OCI-LY3 (cell line): ENCODE data around the gene ZFP3.
"Not testable (repeated sequence)": the region's sequence is repeated elsewhere in the genome, so short reads cannot be mapped to it uniquely, and the experiment has no call there.

Experiments used
- EZH2phosphoT487 ChIP-seq: fragments of 200-600 bp; shearing (Covaris generic); IDR thresholded peaks from 2 replicates; pipeline ENCODE4 v1.6.1; 2018; ENCODE audit warnings: antibody characterized with exemption, mixed run types, low read depth
- TF ChIP-seq, protein P1 (sequence below): fragments of 200-600, 300-600 bp; sonication (generic); IDR thresholded peaks from 2 replicates; pipeline ENCODE4 v1.5.1; 2014; ENCODE audit warnings: antibody characterized with exemption, low read length, low read depth

- TF ChIP-seq, protein P1, sequence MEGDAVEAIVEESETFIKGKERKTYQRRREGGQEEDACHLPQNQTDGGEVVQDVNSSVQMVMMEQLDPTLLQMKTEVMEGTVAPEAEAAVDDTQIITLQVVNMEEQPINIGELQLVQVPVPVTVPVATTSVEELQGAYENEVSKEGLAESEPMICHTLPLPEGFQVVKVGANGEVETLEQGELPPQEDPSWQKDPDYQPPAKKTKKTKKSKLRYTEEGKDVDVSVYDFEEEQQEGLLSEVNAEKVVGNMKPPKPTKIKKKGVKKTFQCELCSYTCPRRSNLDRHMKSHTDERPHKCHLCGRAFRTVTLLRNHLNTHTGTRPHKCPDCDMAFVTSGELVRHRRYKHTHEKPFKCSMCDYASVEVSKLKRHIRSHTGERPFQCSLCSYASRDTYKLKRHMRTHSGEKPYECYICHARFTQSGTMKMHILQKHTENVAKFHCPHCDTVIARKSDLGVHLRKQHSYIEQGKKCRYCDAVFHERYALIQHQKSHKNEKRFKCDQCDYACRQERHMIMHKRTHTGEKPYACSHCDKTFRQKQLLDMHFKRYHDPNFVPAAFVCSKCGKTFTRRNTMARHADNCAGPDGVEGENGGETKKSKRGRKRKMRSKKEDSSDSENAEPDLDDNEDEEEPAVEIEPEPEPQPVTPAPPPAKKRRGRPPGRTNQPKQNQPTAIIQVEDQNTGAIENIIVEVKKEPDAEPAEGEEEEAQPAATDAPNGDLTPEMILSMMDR = not testable (repeated sequence)
- not testable (repeated sequence) for TF ChIP-seq EZH2phosphoT487
These were observed 54.4 kb downstream of the ZFP3 start for GRCh38 chr17:5132503-5133225.
